ENCODE results near the gene SCGB1C2. TPM values are rescaled to one million over a fixed set of nuclear protein-coding genes. Genes with fewer than 3 reads are reported as not detected.

The SCGB1C2 gene
- polyA plus RNA-seq, 1 donor (not counting 4 experiments of a cell fraction or from before 2014, with no cell fraction given) = not detected

GRCh38 chr17:151886-152859 is 14.8 kb downstream of the SCGB1C2 start:
- Histone ChIP-seq H4K20me1 (ENCODE audit: control insufficient read depth, extremely low read depth, insufficient read depth, low read length) (no peaks in the 10 kb centered on the region), H3K9ac (ENCODE audit: control insufficient read depth, extremely low read depth, insufficient read depth, low read length) (no peak overlapping the region), H3K79me2 (ENCODE audit: control insufficient read depth, insufficient read depth, low read length) (no peaks in the 10 kb centered on the region), H3K36me3 (ENCODE audit: control insufficient read depth in 2 of 2, extremely low read depth in 1 of 2, insufficient read depth in 2 of 2, low read length in 2 of 2) (no peaks in the 10 kb centered on the region), H3K4me2 (ENCODE audit: control insufficient read depth, extremely low read depth, insufficient read depth, low read depth, low read length) (no peak overlapping the region), H3K4me1 (ENCODE audit: control insufficient read depth, extremely low read depth, insufficient read depth, low read length) (no peaks in the 10 kb centered on the region), H3K27ac (ENCODE audit: control insufficient read depth, insufficient read depth, low read length) (no peak overlapping the region), H3K9me3 (ENCODE audit: control insufficient read depth, low read depth, low read length) (no peaks in the 10 kb centered on the region), H3K4me3 (ENCODE audit: control insufficient read depth in 2 of 3, extremely low read depth in 1 of 3, insufficient read depth in 2 of 3, low read depth in 1 of 3, low read length in 3 of 3) (no peak overlapping the region), H2AFZ (ENCODE audit: control insufficient read depth, low read length) (no peak overlapping the region), H3K27me3 (ENCODE audit: control insufficient read depth, extremely low read depth, insufficient read depth, low read length) (no peaks in the 10 kb centered on the region), H3K9me1 (ENCODE audit: control insufficient read depth, extremely low read depth, insufficient read depth, low read length) (no peaks in the 10 kb centered on the region)
- FAIRE-seq = no peak
- no peak for DNase-seq (ENCODE audit: low read depth, low spot score)
- dilution Hi-C loops (cut with MboI; ENCODE audit: extremely low pct_ligation_motif_present, low sequenced_read_pairs) = no loop called here
- TF ChIP-seq EZH2 (IDR thresholded peaks at IDR 0.05; ENCODE audit: low read length) = no peak
- TF ChIP-seq, protein P1, sequence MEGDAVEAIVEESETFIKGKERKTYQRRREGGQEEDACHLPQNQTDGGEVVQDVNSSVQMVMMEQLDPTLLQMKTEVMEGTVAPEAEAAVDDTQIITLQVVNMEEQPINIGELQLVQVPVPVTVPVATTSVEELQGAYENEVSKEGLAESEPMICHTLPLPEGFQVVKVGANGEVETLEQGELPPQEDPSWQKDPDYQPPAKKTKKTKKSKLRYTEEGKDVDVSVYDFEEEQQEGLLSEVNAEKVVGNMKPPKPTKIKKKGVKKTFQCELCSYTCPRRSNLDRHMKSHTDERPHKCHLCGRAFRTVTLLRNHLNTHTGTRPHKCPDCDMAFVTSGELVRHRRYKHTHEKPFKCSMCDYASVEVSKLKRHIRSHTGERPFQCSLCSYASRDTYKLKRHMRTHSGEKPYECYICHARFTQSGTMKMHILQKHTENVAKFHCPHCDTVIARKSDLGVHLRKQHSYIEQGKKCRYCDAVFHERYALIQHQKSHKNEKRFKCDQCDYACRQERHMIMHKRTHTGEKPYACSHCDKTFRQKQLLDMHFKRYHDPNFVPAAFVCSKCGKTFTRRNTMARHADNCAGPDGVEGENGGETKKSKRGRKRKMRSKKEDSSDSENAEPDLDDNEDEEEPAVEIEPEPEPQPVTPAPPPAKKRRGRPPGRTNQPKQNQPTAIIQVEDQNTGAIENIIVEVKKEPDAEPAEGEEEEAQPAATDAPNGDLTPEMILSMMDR (optimal IDR thresholded peaks at IDR 0.05 in 1 of 3, IDR thresholded peaks at IDR 0.05 in 1 of 3, conservative IDR thresholded peaks at IDR 0.05 in 1 of 3; ENCODE audit: extremely low read depth in 1 of 3, insufficient read depth in 2 of 3, low read length in 3 of 3) = no peak

DNA sequence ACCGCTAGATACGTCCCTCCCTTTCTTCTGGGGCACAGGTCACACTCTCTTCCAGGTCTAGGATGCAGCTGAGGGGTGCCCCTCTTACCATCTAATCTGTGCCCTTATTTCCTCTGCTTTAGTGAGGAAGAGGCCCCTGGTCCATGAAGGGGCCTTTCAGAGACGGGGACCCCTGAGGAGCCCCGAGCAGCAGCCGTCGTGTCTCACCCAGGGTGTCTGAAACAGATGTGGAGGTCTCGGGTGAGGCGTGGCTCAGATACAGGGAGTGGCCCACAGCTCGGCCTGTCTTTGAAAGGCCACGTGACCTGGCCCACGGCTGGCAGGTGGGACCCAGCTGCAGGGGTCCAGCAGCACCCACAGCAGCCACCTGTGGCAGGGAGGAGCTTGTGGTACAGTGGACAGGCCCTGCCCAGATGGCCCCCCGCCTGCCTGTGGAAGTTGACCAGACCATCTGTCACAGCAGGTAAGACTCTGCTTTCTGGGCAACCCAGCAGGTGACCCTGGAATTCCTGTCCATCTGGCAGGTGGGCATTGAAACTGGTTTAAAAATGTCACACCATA is 15.6 kb downstream of the SCGB1C2 start:
- no peak overlapping the region for H2AFZ ChIP-seq (ENCODE audit: control insufficient read depth, low read length)
- no peaks in the 10 kb centered on the region for H3K27me3 ChIP-seq (ENCODE audit: control insufficient read depth, extremely low read depth, insufficient read depth, low read length)
- dilution Hi-C loops (cut with MboI; ENCODE audit: extremely low pct_ligation_motif_present, low sequenced_read_pairs) = no loop called here
- no peak overlapping the region for H3K4me3 ChIP-seq (ENCODE audit: control insufficient read depth in 2 of 3, extremely low read depth in 1 of 3, insufficient read depth in 2 of 3, low read depth in 1 of 3, low read length in 3 of 3)
- TF ChIP-seq, protein P1 (optimal IDR thresholded peaks at IDR 0.05 in 1 of 3, IDR thresholded peaks at IDR 0.05 in 1 of 3, conservative IDR thresholded peaks at IDR 0.05 in 1 of 3; ENCODE audit: extremely low read depth in 1 of 3, insufficient read depth in 2 of 3, low read length in 3 of 3) = no peak
- no peak for TF ChIP-seq EZH2 (IDR thresholded peaks at IDR 0.05; ENCODE audit: low read length)
- no peaks in the 10 kb centered on the region for H3K79me2 ChIP-seq (ENCODE audit: control insufficient read depth, insufficient read depth, low read length)
- H3K9me3 ChIP-seq (ENCODE audit: control insufficient read depth, low read depth, low read length) = no peaks in the 10 kb centered on the region
- H3K4me2 ChIP-seq (ENCODE audit: control insufficient read depth, extremely low read depth, insufficient read depth, low read depth, low read length) = no peak overlapping the region
- no peak for DNase-seq (ENCODE audit: low read depth, low spot score)
- H3K36me3 ChIP-seq (ENCODE audit: control insufficient read depth in 2 of 2, extremely low read depth in 1 of 2, insufficient read depth in 2 of 2, low read length in 2 of 2) = no peaks in the 10 kb centered on the region
- no peaks in the 10 kb centered on the region for H3K9me1 ChIP-seq (ENCODE audit: control insufficient read depth, extremely low read depth, insufficient read depth, low read length)
- no peaks in the 10 kb centered on the region for H3K4me1 ChIP-seq (ENCODE audit: control insufficient read depth, extremely low read depth, insufficient read depth, low read length)
- no peak overlapping the region for H3K27ac ChIP-seq (ENCODE audit: control insufficient read depth, insufficient read depth, low read length)
- no peaks in the 10 kb centered on the region for H4K20me1 ChIP-seq (ENCODE audit: control insufficient read depth, extremely low read depth, insufficient read depth, low read length)
- FAIRE-seq = no peak
- no peak overlapping the region for H3K9ac ChIP-seq (ENCODE audit: control insufficient read depth, extremely low read depth, insufficient read depth, low read length)

All from keratinocyte (primary cell).